H1 (cell line): Measurements from ENCODE around the gene UMODL1.

Experiments
- BCL11A ChIP-seq, 2 experiments: IDR thresholded peaks; one replicate each; pipeline ENCODE4 v1.6.1; 2011; ENCODE audit warnings: low read depth in 2 of 2, low read length in 2 of 2, mild to moderate bottlenecking in 2 of 2
- EGR1 ChIP-seq: IDR thresholded peaks from 2 replicates; pipeline ENCODE4 v1.6.1; 2011; ENCODE audit warnings: low read depth, low read length, borderline replicate concordance
- EZH2 ChIP-seq: fragments of 200-600 bp; sonication (generic); IDR thresholded peaks from 2 replicates; pipeline ENCODE4 v1.7.1; 2012; ENCODE audit warnings: low read depth, mild to moderate bottlenecking, moderate library complexity, low read length, inconsistent platforms; ENCODE audit not compliant: severe bottlenecking
- KDM1A ChIP-seq: fragments of 200-600, 300-600 bp; sonication (generic); IDR thresholded peaks from 2 replicates; pipeline ENCODE4 v1.7.1; 2016; ENCODE audit warnings: mild to moderate bottlenecking, low read length, borderline replicate concordance
- RNF2 ChIP-seq: fragments of 200-900, 300-1000 bp; sonication (generic); IDR thresholded peaks from 2 replicates; pipeline ENCODE4 v1.7.1; 2016; ENCODE audit warnings: borderline replicate concordance, low read depth, mild to moderate bottlenecking, antibody characterized with exemption, low read length; ENCODE audit not compliant: poor library complexity, severe bottlenecking; ENCODE audit errors: missing control alignments
- TAF1 ChIP-seq: IDR thresholded peaks from 2 replicates; pipeline ENCODE4 v1.6.1; 2011; ENCODE audit warnings: mild to moderate bottlenecking, low read depth, low read length
- YY1 ChIP-seq: IDR thresholded peaks from 2 replicates; pipeline ENCODE4 v1.6.1; 2011; ENCODE audit warnings: low read depth, mild to moderate bottlenecking, low read length
- TF ChIP-seq, protein P1 (sequence below), 3 experiments: IDR thresholded peaks; 1 replicate in 2 of 3; 2 replicates in 1 of 3; pipeline versions ENCODE4 v1.5.1 to v1.6.1; 2011; ENCODE audit warnings: low read length in 3 of 3, mild to moderate bottlenecking in 3 of 3, inconsistent platforms in 2 of 3, low read depth in 1 of 3, moderate library complexity in 1 of 3; ENCODE audit not compliant: insufficient read depth in 1 of 3; ENCODE audit errors: control extremely low read depth in 1 of 3

DNA sequence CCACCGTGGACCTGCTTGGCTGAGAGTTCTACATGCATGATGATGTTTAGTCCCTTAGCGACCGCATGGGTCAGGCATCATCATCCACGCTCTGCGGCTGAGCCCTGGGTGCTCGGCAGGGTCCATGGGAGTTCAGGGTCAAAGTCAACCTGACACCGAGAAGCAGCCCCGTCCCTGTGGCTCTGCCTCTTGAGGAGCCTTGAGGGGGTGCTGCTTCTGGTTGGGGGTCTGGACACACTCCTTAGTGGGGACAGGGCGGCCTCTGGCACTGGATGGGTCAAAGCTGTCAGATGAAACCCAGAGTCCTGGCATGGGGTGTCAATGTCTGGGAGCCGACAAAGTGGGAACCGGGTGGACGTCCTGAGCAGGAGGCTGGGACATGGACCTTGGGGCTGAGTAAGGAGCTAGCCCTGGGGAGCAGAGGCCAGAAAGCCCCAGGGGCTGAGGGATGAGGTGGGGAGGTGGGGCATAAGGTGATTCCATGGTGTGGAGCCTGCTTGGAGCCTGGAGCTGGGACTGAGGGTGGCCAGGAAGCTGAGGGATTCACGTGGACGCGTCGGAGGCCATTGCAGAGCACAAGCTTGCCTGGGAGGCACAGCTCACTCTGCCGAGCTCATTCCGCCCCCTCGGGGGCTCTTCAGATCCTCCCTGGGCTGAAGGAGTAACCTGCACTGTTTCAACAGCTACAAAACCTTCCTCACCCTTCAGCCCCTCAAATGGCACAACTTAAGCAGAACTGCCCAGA lies 53.9 kb downstream of the UMODL1 start:
- TF ChIP-seq, protein P1, sequence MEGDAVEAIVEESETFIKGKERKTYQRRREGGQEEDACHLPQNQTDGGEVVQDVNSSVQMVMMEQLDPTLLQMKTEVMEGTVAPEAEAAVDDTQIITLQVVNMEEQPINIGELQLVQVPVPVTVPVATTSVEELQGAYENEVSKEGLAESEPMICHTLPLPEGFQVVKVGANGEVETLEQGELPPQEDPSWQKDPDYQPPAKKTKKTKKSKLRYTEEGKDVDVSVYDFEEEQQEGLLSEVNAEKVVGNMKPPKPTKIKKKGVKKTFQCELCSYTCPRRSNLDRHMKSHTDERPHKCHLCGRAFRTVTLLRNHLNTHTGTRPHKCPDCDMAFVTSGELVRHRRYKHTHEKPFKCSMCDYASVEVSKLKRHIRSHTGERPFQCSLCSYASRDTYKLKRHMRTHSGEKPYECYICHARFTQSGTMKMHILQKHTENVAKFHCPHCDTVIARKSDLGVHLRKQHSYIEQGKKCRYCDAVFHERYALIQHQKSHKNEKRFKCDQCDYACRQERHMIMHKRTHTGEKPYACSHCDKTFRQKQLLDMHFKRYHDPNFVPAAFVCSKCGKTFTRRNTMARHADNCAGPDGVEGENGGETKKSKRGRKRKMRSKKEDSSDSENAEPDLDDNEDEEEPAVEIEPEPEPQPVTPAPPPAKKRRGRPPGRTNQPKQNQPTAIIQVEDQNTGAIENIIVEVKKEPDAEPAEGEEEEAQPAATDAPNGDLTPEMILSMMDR (IDR thresholded peaks at IDR 0.05; ENCODE audit: control extremely low read depth in 1 of 3, insufficient read depth in 1 of 3, low read depth in 1 of 3, low read length in 3 of 3): no peak
- TF ChIP-seq EZH2 (no peak), EGR1 (no peak), BCL11A (IDR thresholded peaks at IDR 0.05; ENCODE audit: low read depth in 2 of 2, low read length in 2 of 2) (no peak), TAF1 (no peak), RNF2 (no peak), KDM1A (no peak), YY1 (no peak)
